Right lobe of liver (tissue), 4 donors: Measurements from ENCODE around the gene ST7.

Source experiments
- CTCF ChIP-seq, 4 donors: fragments of 200-600 bp in 3 of 4; fragments of 450-650 bp in 1 of 4; IDR thresholded peaks; one replicate each; pipeline versions ENCODE4 v1.5.1 to v1.8.0; 2016 to 2022; ENCODE audit warnings: antibody characterized with exemption in 4 of 4, mild to moderate bottlenecking in 2 of 4
- POLR2A ChIP-seq: fragments of 450-650 bp; IDR thresholded peaks from one replicate; pipeline ENCODE4 v1.6.1; 2017; ENCODE audit warnings: antibody characterized with exemption, mild to moderate bottlenecking
- donor health status: DM: no; HTN: no; CAD: no.
- donor health status: DM: no; HTN: no; CAD: no.
- donor health status: DM: no; HTN: yes; CAD: no.

GRCh38 chr7:117205873-117206272 is 252.6 kb downstream of the ST7 start:
- no peak for TF ChIP-seq POLR2A
- no peak for TF ChIP-seq CTCF (IDR thresholded peaks at IDR 0.05)
